Endothelial cell of umbilical vein (primary cell): ENCODE measurements around the gene WBP1L. TPM values are rescaled to one million over a fixed set of nuclear protein-coding genes. Genes with fewer than 3 reads are reported as not detected.

Source experiments
- BruUV-seq: library from RNA; stranded (reverse); fragments of 400-500 nt; replicated peaks from 2 replicates; lab custom pipeline; 2021; lab: Mats Ljungman, UMichigan
- CTCF ChIA-PET: fragments of 300-600, 350-600 bp; sonication (Branson Sonifier 250); formaldehyde crosslinking; loops from one replicate; lab custom pipeline; 2021; ENCODE audit warnings: antibody characterized with exemption, inconsistent platforms; lab: Charles Lee
- POLR2A ChIA-PET: fragments of 300-600, 350-600 bp; sonication (Branson Sonifier 250); formaldehyde crosslinking; loops from one replicate; lab custom pipeline; 2021; ENCODE audit warnings: antibody characterized with exemption, inconsistent platforms; lab: Charles Lee
- DNase-seq: peaks from one replicate; pipeline ENCODE4 v3.0.0-alpha.2; 2011; ENCODE audit warnings: low read depth, low spot score
- FAIRE-seq: peaks from 2 replicates; lab custom pipeline; 2011; peaks lifted over from hg19 to GRCh38; lab: Jason Lieb, UNC
- H2AFZ ChIP-seq: 2 replicates; pipeline ENCODE4 v1.6.0; 2012; ENCODE audit warnings: low read depth, low read length, control low read depth, inconsistent platforms
- H3K27ac ChIP-seq: 2 replicates; pipeline ENCODE4 v1.5.1; 2011; ENCODE audit warnings: low read depth, mild to moderate bottlenecking, control low read depth, low read length, moderate library complexity; ENCODE audit not compliant: insufficient read depth
- H3K27me3 ChIP-seq, 2 experiments: 2 replicates each; pipeline versions ENCODE4 v1.6.0 to v1.6.1; 2011; ENCODE audit warnings: low read length in 2 of 2, mixed read lengths in 1 of 2; ENCODE audit not compliant: control insufficient read depth in 2 of 2, insufficient read depth in 2 of 2
- H3K36me3 ChIP-seq, 2 experiments: 2 replicates in 1 of 2; 3 replicates in 1 of 2; pipeline ENCODE4 v1.5.1; 2011; ENCODE audit warnings: low read length in 2 of 2, mild to moderate bottlenecking in 1 of 2, moderate library complexity in 1 of 2; ENCODE audit not compliant: control insufficient read depth in 2 of 2, insufficient read depth in 2 of 2; ENCODE audit errors: extremely low read depth in 1 of 2
- H3K4me1 ChIP-seq: 3 replicates; pipeline ENCODE4 v1.5.1; 2011; ENCODE audit warnings: mild to moderate bottlenecking, low read length; ENCODE audit not compliant: control insufficient read depth, insufficient read depth; ENCODE audit errors: extremely low read depth
- H3K4me2 ChIP-seq: 2 replicates; pipeline ENCODE4 v1.6.1; 2011; ENCODE audit warnings: low read length, control low read depth, mixed read lengths; ENCODE audit not compliant: insufficient read depth
- H3K4me3 ChIP-seq, 3 experiments: fragments of 200-600 bp in 1 of 3; sonication (generic), shearing (Covaris generic) in 1 of 3; replicated peaks in 1 of 3; 2 replicates each; pipeline ENCODE4 v1.5.1; 2011 to 2016; ENCODE audit warnings: control low read depth in 3 of 3, low read length in 3 of 3, mild to moderate bottlenecking in 2 of 3, inconsistent platforms in 1 of 3, low read depth in 1 of 3, moderate library complexity in 1 of 3; ENCODE audit not compliant: insufficient read depth in 1 of 3
- H3K79me2 ChIP-seq: 2 replicates; pipeline ENCODE4 v1.6.0; 2012; ENCODE audit warnings: low read length, inconsistent platforms; ENCODE audit not compliant: control insufficient read depth, insufficient read depth
- H3K9ac ChIP-seq: replicated peaks from 2 replicates; pipeline ENCODE3; 2011; ENCODE audit warnings: low read length, control low read depth; ENCODE audit not compliant: insufficient read depth; ENCODE audit errors: extremely low read depth
- H3K9me1 ChIP-seq: replicated peaks from 3 replicates; pipeline ENCODE4 v1.6.0; 2011; ENCODE audit warnings: mild to moderate bottlenecking, low read length; ENCODE audit not compliant: control insufficient read depth, insufficient read depth; ENCODE audit errors: extremely low read depth
- H3K9me3 ChIP-seq: replicated peaks from 2 replicates; pipeline ENCODE4 v1.5.1; 2012; ENCODE audit warnings: low read length, inconsistent platforms; ENCODE audit not compliant: control insufficient read depth, insufficient read depth
- H4K20me1 ChIP-seq: replicated peaks from 2 replicates; pipeline ENCODE3; 2011; ENCODE audit warnings: mild to moderate bottlenecking, low read length; ENCODE audit not compliant: control insufficient read depth, insufficient read depth; ENCODE audit errors: extremely low read depth
- EZH2 ChIP-seq: IDR thresholded peaks from 2 replicates; pipeline ENCODE4 v1.6.1; 2012; ENCODE audit warnings: borderline replicate concordance, low read depth, mild to moderate bottlenecking, moderate library complexity, low read length, inconsistent platforms; ENCODE audit not compliant: severe bottlenecking
- FOS ChIP-seq: IDR thresholded peaks from 2 replicates; pipeline ENCODE4 v1.6.1; 2011; ENCODE audit warnings: mild to moderate bottlenecking, low read length, moderate library complexity, borderline replicate concordance; ENCODE audit not compliant: insufficient read depth
- GATA2 ChIP-seq: IDR thresholded peaks from 2 replicates; pipeline ENCODE4 v1.7.0; 2011; ENCODE audit warnings: low read depth, mild to moderate bottlenecking, moderate library complexity, mixed read lengths, low read length; ENCODE audit not compliant: insufficient read length, insufficient read depth
- JUN ChIP-seq: IDR thresholded peaks from 2 replicates; pipeline ENCODE4 v1.6.1; 2011; ENCODE audit warnings: borderline replicate concordance, low read depth; ENCODE audit not compliant: insufficient read length, insufficient read depth
- MAX ChIP-seq: IDR thresholded peaks from 2 replicates; pipeline ENCODE4 v1.6.1; 2011; ENCODE audit not compliant: insufficient read depth, insufficient read length
- MYC ChIP-seq: IDR thresholded peaks from one replicate; pipeline ENCODE4 v1.6.1; 2011; ENCODE audit warnings: mild to moderate bottlenecking, low read depth, low read length
- POLR2A ChIP-seq: IDR thresholded peaks from 2 replicates; pipeline ENCODE4 v1.6.1; 2012; ENCODE audit warnings: low read depth, mild to moderate bottlenecking, control low read depth, low read length
- POLR2AphosphoS5 ChIP-seq: IDR thresholded peaks from 2 replicates; pipeline ENCODE4 v1.6.1; 2012; ENCODE audit warnings: low read depth, mild to moderate bottlenecking, control low read depth, low read length, moderate library complexity; ENCODE audit not compliant: insufficient read depth
- dilution Hi-C: fragments of 300-500 bp; cut with MboI; formaldehyde crosslinking; loops from one replicate; pipeline ENCODE4 v1.15.0; 2019; ENCODE audit warnings: low sequenced_read_pairs; ENCODE audit not compliant: extremely low pct_ligation_motif_present
- intact Hi-C: fragments of 100-400 bp; cut with micrococcal nuclease; formaldehyde crosslinking; loops from one replicate; pipeline ENCODE4 v1.10.0; 2022
- polyA plus RNA-seq, 4 experiments: library from polyadenylated mRNA; depleted of rRNA in 3 of 4; stranded (reverse) in 3 of 4; unstranded in 1 of 4; fragments of >200 nt; gene quantifications; 2 replicates each; pipeline versions ENCODE4 v1.2.1 to v1.2.3, GENCODE V29; 2011 to 2012; ENCODE audit warnings: missing spikeins in 1 of 4
- total RNA-seq: library from RNA; stranded (reverse); gene quantifications from 2 replicates; pipeline ENCODE4 v1.2.3, GENCODE V29; 2021
- TF ChIP-seq, protein P1 (sequence below), 2 donors: IDR thresholded peaks; 1 replicate in 1 of 2; 2 replicates in 1 of 2; pipeline ENCODE4 v1.5.1; 2011; ENCODE audit warnings: low read length in 2 of 2, mild to moderate bottlenecking in 2 of 2, moderate library complexity in 2 of 2, control low read depth in 1 of 2, inconsistent platforms in 1 of 2, low read depth in 1 of 2; ENCODE audit not compliant: insufficient read depth in 1 of 2; ENCODE audit errors: extremely low read depth in 1 of 2

WBP1L gene
- total and polyA plus RNA-seq, 2 donors (not counting 3 experiments of a cell fraction or from before 2014, with no cell fraction given): 46.0 to 70.3 TPM

GRCh38 chr10:102827597-102827975 lies 83.8 kb downstream of the WBP1L start:
- H3K4me1 ChIP-seq: no peaks in the 10 kb centered on the region
- no peaks in the 10 kb centered on the region for H3K27me3 ChIP-seq
- no peak overlapping the region for H3K27ac ChIP-seq
- no peak overlapping the region for H3K9ac ChIP-seq
- intact Hi-C loops: no loop called here
- ChIA-PET POLR2A (no interaction called here), CTCF (interaction anchor here (0.9 to 11.3 kb wide), 4 partner anchors 10 to 81 kb away, joined by 3 to 245 read pairs (median 6); partner anchors contain the start of gene CYP17A1)
- no peaks in the 10 kb centered on the region for H4K20me1 ChIP-seq
- dilution Hi-C loops: no loop called here
- no peak overlapping the region for H3K4me2 ChIP-seq
- BruUV-seq: no TSS peak
- H3K36me3 ChIP-seq: no peaks in the 10 kb centered on the region
- TF ChIP-seq, protein P1, sequence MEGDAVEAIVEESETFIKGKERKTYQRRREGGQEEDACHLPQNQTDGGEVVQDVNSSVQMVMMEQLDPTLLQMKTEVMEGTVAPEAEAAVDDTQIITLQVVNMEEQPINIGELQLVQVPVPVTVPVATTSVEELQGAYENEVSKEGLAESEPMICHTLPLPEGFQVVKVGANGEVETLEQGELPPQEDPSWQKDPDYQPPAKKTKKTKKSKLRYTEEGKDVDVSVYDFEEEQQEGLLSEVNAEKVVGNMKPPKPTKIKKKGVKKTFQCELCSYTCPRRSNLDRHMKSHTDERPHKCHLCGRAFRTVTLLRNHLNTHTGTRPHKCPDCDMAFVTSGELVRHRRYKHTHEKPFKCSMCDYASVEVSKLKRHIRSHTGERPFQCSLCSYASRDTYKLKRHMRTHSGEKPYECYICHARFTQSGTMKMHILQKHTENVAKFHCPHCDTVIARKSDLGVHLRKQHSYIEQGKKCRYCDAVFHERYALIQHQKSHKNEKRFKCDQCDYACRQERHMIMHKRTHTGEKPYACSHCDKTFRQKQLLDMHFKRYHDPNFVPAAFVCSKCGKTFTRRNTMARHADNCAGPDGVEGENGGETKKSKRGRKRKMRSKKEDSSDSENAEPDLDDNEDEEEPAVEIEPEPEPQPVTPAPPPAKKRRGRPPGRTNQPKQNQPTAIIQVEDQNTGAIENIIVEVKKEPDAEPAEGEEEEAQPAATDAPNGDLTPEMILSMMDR (IDR thresholded peaks at IDR 0.05; ENCODE audit: extremely low read depth in 1 of 2, insufficient read depth in 1 of 2, low read depth in 1 of 2, low read length in 2 of 2): no peak
- FAIRE-seq (no peak), DNase-seq (no peak)
- no peaks in the 10 kb centered on the region for H3K9me1 ChIP-seq
- no peak overlapping the region for H2AFZ ChIP-seq
- H3K79me2 ChIP-seq: no peaks in the 10 kb centered on the region
- H3K9me3 ChIP-seq: no peaks in the 10 kb centered on the region
- H3K4me3 ChIP-seq: no peak overlapping the region

DNA sequence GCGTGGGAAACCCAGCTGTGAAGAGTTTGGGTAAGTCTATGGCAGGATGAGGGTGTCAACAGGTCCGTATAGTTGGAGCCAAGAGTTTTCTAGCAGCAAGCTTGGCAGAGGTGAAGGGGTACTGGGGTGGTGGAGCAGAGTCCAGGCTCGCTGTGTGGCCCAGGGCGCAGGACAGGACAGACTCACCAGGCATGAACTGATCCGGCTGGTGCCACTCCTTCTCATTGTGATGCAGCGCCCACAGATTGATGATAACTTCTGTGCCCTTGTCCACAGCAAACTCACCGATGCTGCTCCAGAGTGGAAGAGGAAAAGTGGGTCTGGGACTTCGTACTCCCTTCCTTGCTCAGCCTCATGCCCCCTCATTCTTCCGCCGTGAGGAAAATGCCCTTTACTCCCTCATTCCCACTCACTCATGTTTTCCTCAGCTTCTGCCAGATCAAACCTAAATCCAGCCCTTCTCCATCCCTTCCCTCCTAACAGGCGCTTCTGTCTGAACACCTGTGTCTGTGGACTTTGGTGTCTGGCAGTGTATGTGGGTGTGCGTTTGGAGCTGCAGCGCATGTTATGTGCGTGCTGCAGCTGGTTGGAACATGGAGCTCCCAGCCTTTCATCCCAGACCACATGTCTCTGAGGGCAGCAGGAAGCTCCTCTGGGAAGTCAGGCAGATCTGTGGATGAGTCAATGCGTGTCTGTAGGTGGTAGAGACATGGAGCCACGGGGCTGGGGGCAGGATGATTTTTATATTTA lies 87.7 kb downstream of the WBP1L start:
- H3K9me1 ChIP-seq: no peaks in the 10 kb centered on the region
- H3K4me3 ChIP-seq: no peak overlapping the region
- no peaks in the 10 kb centered on the region for H3K9me3 ChIP-seq
- ChIA-PET CTCF (interaction anchor here (0.7 to 11.3 kb wide), 5 partner anchors 12 to 86 kb away, joined by 3 to 245 read pairs (median 3); partner anchors contain the start of gene CNNM2), POLR2A (no interaction called here)
- H3K4me1 ChIP-seq: no peaks in the 10 kb centered on the region
- H3K4me2 ChIP-seq: no peak overlapping the region
- peaks cover 0 to 3% of the 10 kb centered on the region in 2 experiments for H3K27me3 ChIP-seq
- H2AFZ ChIP-seq: no peak overlapping the region
- FAIRE-seq: no peak
- H3K79me2 ChIP-seq: no peaks in the 10 kb centered on the region
- H3K9ac ChIP-seq: no peak overlapping the region
- DNase-seq: no peak
- intact Hi-C loops: no loop called here
- no peaks in the 10 kb centered on the region for H3K36me3 ChIP-seq
- dilution Hi-C loops: no loop called here
- no peak for TF ChIP-seq MAX
- TF ChIP-seq FOS: no peak
- no peak for TF ChIP-seq JUN
- no peak for TF ChIP-seq MYC
- no peak for TF ChIP-seq GATA2
- TF ChIP-seq, protein P1 (IDR thresholded peaks at IDR 0.05; ENCODE audit: extremely low read depth in 1 of 2, insufficient read depth in 1 of 2, low read depth in 1 of 2, low read length in 2 of 2): no peak
- no peak for TF ChIP-seq POLR2AphosphoS5
- no peak for TF ChIP-seq POLR2A
- no peak for TF ChIP-seq EZH2
- no peaks in the 10 kb centered on the region for H4K20me1 ChIP-seq
- BruUV-seq: no TSS peak
- no peak overlapping the region for H3K27ac ChIP-seq
